Measurements from ENCODE around the gene CCDC13. TPM values are rescaled to one million over a fixed set of nuclear protein-coding genes. Genes with fewer than 3 reads are reported as not detected.
A peak's percentile ranks its signal among the peaks of the same experiment; 100 is the strongest.

The CCDC13 gene
- total RNA-seq, 1 experiment from 2014 or later: 0.34 TPM

GRCh38 chr3:42803414-42804105 lies 30.5 kb upstream of the CCDC13 start:
- Histone ChIP-seq H3K27me3 (no peaks in the 10 kb centered on the region), H3K27ac (peak overlapping the region; percentile 71), H3K4me3 (peak overlapping the region; percentile 78), H3K4me1 (peaks cover 6% of the 10 kb centered on the region), H3K36me3 (no peaks in the 10 kb centered on the region), H3K9me3 (replicated peaks) (no peaks in the 10 kb centered on the region)
- peak in 1 of 2 experiments; percentile 41 for DNase-seq

DNA sequence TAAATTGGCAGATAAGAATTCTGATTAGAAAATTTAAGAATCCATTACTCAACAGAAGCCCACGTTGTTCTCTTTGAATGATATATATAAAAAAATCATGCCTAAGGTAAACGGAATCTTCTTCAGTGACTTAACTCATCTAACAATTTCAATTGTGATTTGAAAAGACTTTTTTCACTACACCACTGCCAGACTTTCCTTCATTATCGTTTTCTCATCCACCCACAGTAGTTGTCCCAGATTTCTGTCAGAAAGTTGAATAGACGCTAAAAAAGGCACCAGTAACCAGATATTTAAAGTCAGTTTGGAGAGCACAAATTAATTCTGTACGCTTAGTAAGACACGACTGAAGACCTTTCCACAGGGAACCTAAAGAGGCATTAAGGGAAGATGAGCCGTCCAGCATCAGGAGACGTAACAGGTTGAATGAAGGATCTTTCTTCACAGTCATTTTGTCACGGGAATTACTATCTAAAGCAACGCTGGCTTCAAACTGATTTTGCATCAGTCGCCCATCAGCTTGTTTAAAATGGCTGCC lies 29.9 kb upstream of the CCDC13 start:
- no peaks in the 10 kb centered on the region for H3K36me3 ChIP-seq
- peak overlapping the region; percentile 71 for H3K27ac ChIP-seq
- peak overlapping the region; percentile 78 for H3K4me3 ChIP-seq
- peaks cover 6% of the 10 kb centered on the region for H3K4me1 ChIP-seq
- no peak for DNase-seq
- no peaks in the 10 kb centered on the region for H3K9me3 ChIP-seq (replicated peaks)
- no peaks in the 10 kb centered on the region for H3K27me3 ChIP-seq

DNA sequence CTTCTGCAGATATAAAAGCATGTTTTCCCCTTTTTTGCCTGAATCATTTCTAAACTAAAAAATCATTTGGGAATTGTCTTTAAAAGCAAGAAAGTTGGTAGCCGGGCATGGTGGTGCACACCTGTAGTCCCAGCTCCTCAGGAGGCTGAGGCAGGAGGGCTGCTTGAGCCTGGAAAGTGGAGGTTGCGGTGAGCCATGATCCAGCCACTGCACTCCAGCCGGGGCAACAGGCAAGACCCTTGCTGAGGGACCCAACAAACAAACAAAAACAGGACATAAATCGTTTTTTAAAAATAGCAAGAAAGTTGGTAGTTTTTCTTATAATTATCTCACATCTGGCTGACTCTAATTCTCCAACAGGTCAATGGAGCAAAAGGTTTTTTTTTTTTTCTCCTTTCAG lies 28.7 kb upstream of the CCDC13 start:
- no peak overlapping the region for H3K27ac ChIP-seq
- no peaks in the 10 kb centered on the region for H3K36me3 ChIP-seq
- peaks cover 6% of the 10 kb centered on the region for H3K4me1 ChIP-seq
- H3K27me3 ChIP-seq: no peaks in the 10 kb centered on the region
- no peak overlapping the region for H3K4me3 ChIP-seq
- no peaks in the 10 kb centered on the region for H3K9me3 ChIP-seq (replicated peaks)
- DNase-seq: no peak

DNA sequence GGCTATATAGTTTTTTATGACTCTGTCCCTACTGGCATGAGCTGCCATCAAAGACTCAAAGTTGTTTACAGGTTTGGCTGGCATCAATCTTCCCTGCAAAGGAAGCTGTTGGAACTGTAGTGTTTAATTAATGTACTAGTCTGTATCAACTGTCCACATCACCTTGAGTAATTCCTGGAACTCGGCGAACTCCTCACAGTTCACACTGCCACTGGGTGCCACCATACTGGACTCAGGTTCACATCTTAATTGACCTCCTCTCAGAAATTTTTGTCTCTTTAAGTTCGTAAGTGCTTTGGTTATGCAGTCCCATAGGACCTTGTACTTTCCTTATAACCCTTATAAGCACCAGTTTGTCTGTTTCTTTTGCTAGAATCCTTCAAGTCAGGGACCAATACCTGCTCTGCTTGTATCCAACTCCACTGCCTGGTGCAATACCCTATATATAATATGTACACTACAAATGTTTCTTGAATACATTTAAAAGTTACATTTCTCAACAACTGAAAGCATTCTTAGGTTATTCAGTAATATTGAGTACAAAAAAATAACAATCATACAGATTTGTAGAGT lies 28.1 kb upstream of the CCDC13 start:
- Histone ChIP-seq H3K36me3 (no peaks in the 10 kb centered on the region), H3K27ac (no peak overlapping the region), H3K27me3 (no peaks in the 10 kb centered on the region), H3K4me1 (peaks cover 6% of the 10 kb centered on the region), H3K4me3 (no peak overlapping the region), H3K9me3 (replicated peaks) (no peaks in the 10 kb centered on the region)
- DNase-seq: no peak

DNA sequence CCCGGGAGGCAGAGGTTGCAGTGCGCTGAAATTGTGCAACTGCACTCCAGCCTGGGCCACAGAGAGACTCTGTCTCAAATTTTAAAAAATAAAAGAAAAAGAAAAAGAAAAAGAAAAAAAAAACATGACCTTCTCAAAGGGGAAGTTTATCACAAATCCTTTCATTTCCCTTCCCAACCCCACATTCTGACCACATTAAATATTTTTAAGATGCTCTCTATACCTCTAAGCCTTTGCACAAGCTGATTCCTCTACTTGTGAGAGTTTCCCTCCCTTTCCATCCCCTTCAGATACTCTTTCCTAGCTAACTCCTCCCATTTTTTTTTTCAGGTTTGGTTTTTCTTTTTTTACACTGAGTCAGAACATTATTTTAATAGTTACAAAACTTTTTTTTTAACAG lies 27.2 kb upstream of the CCDC13 start:
- H3K27me3 ChIP-seq: no peaks in the 10 kb centered on the region
- no peaks in the 10 kb centered on the region for H3K9me3 ChIP-seq (replicated peaks)
- peaks cover 6% of the 10 kb centered on the region for H3K4me1 ChIP-seq
- no peak overlapping the region for H3K4me3 ChIP-seq
- no peak for DNase-seq
- no peak overlapping the region for H3K27ac ChIP-seq
- peaks cover 3% of the 10 kb centered on the region; the same call in 1 of the 2 replicates for H3K36me3 ChIP-seq

DNA sequence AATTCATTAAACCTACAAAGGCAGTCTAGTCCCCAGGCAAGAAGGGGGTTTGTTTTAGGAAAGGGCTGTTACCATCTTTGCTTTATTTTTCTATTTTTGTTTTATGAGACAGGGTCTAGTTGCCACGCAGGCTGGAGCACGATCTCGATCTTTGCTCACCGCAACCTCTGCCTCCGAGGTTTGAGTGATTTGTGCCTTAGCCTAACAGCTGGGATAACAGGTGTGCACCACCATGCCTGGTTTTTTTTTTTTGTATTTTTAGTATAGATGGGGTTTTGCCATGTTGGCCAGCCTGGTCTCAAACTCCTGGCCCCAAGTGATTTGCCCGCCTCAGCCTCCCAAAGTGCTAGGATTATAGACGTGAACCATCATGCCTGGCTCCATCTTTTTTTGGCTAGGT lies 26.3 kb upstream of the CCDC13 start:
- Histone ChIP-seq H3K36me3 (peaks cover 3% of the 10 kb centered on the region; the same call in 1 of the 2 replicates), H3K4me3 (no peak overlapping the region), H3K27ac (no peak overlapping the region), H3K4me1 (peaks cover 6% of the 10 kb centered on the region), H3K9me3 (replicated peaks) (no peaks in the 10 kb centered on the region), H3K27me3 (no peaks in the 10 kb centered on the region)
- DNase-seq: peak; percentile 41 to 68

- no peak overlapping the region for H3K27ac ChIP-seq
- H3K4me1 ChIP-seq: peaks cover 6% of the 10 kb centered on the region
- peaks cover 3% of the 10 kb centered on the region for H3K36me3 ChIP-seq
- H3K9me3 ChIP-seq (replicated peaks): no peaks in the 10 kb centered on the region
- no peaks in the 10 kb centered on the region for H3K27me3 ChIP-seq
- no peak overlapping the region for H3K4me3 ChIP-seq
- DNase-seq: no peak
Measured at GRCh38 chr3:42796332-42796885, 23.4 kb upstream of the CCDC13 start.

DNA sequence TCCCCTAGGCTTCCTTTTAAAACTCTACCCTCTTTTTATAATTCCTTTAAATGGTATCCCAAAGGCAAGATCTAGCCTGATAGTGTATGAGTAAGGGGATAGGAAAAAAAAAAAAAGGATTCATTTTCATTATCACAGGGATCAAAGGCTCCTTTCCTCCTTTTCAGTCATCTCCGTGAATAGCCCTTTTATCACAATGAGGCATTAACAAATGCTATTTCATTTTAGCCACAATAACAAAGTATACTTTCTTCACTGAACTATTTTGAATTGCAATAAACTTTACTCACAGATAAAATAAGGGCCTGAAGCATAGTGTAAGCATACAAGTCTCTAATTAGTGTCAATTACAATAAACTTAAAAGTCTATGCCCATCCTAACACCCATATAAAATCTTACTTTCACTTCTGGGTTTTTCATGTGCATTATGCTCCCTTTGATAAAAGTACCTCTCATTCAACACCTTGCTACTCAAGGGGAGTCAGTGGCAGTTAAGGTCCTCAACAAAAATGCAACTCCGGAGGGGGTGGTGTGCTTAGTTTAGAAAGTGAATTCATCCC lies 22.6 kb upstream of the CCDC13 start:
- H3K4me3 ChIP-seq: no peak overlapping the region
- DNase-seq: no peak
- H3K36me3 ChIP-seq: peaks cover 6% of the 10 kb centered on the region
- peaks cover 6% of the 10 kb centered on the region for H3K4me1 ChIP-seq
- H3K27ac ChIP-seq: no peak overlapping the region
- no peaks in the 10 kb centered on the region for H3K9me3 ChIP-seq (replicated peaks)
- no peaks in the 10 kb centered on the region for H3K27me3 ChIP-seq

DNA sequence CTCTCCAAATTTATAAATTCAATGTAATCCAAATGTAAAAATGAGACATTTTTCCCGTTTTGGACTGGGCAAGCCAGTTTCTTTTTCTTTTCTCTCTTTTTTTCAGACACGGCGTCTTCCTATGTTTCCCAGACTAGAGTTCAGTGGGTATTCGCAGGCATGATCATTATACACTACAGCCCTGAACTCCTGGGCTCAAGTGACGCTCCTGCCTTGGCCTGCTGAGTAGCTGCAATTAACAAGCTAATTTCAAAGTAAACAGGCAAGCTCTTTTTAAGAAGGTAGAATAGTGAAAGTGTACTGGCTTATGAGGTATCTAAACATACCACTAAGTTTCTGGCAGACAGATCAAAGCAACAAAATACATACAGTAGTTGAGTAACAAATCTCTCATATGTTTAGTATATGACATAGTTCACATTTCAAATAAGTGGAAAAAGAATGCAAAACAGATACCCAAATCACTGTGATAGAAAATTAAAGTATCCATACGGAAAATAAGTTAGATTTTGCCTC lies 17.7 kb upstream of the CCDC13 start:
- peaks cover 10% of the 10 kb centered on the region for H3K36me3 ChIP-seq
- H3K4me3 ChIP-seq: no peak overlapping the region
- DNase-seq: no peak
- no peak overlapping the region for H3K27ac ChIP-seq
- no peaks in the 10 kb centered on the region for H3K4me1 ChIP-seq
- H3K9me3 ChIP-seq (replicated peaks): no peaks in the 10 kb centered on the region
- no peaks in the 10 kb centered on the region for H3K27me3 ChIP-seq

DNA sequence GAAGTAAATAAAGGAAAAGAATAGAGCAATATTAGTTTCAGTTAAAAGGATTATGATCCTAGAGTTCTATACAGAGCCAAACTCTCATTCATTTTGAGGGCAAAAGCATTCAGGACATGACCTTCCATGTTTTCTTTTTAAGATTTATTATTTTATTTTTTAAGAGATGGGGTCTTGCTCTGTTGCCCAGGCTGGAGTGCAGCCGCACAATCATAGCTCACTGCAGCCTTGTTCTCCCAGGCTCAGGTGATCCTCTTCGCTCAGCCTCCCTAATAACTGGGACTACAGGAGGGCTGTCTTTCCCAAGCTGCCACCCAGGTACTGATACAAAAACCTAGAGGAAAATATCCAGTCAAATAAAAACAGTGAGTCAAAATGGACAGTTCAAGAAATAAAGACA lies 13.6 kb upstream of the CCDC13 start:
- DNase-seq: no peak
- Histone ChIP-seq H3K4me3 (no peak overlapping the region), H3K27me3 (no peaks in the 10 kb centered on the region), H3K36me3 (peaks cover 12% of the 10 kb centered on the region), H3K4me1 (no peaks in the 10 kb centered on the region), H3K27ac (no peak overlapping the region), H3K9me3 (replicated peaks) (no peaks in the 10 kb centered on the region)

- Histone ChIP-seq H3K4me1 (no peaks in the 10 kb centered on the region), H3K4me3 (no peak overlapping the region), H3K36me3 (peaks cover 12% of the 10 kb centered on the region), H3K27ac (no peak overlapping the region), H3K9me3 (replicated peaks) (no peaks in the 10 kb centered on the region), H3K27me3 (no peaks in the 10 kb centered on the region)
- DNase-seq: no peak
Measured at GRCh38 chr3:42786212-42786611, 13.2 kb upstream of the CCDC13 start.

- DNase-seq: peak; percentile 9 to 76
- Histone ChIP-seq H3K36me3 (peaks cover 5% of the 10 kb centered on the region; the same call in 1 of the 2 replicates), H3K27me3 (no peaks in the 10 kb centered on the region), H3K9me3 (replicated peaks) (no peaks in the 10 kb centered on the region), H3K4me3 (no peak overlapping the region), H3K27ac (no peak overlapping the region), H3K4me1 (no peaks in the 10 kb centered on the region)
Measured at GRCh38 chr3:42780892-42781700, 8.0 kb upstream of the CCDC13 start.

DNA sequence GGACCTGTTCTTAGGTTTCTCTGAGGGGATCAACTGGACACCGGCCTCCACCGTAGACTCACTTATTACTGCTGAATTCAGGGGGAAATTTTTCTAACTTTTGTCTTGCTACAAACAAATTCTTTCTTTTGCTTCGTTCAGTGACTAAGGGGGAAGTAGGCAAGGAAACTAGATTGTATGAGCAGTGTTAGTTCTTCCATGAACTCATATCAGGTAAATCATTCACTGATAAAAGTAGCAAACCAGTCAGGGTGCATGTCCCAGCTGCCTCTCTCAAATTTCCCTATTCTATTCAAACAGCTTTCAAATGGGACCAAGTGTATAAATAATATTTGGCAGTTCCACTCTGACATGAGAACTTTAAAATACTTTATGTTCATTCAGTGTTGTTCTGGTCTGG lies 7.3 kb upstream of the CCDC13 start:
- no peak overlapping the region for H3K4me3 ChIP-seq
- no peak overlapping the region for H3K27ac ChIP-seq
- H3K36me3 ChIP-seq: peaks cover 3% of the 10 kb centered on the region; the same call in 1 of the 2 replicates
- no peaks in the 10 kb centered on the region for H3K4me1 ChIP-seq
- H3K27me3 ChIP-seq: no peaks in the 10 kb centered on the region
- no peak for DNase-seq
- H3K9me3 ChIP-seq (replicated peaks): no peaks in the 10 kb centered on the region

GRCh38 chr3:42778644-42779043 lies 5.6 kb upstream of the CCDC13 start:
- no peak overlapping the region for H3K4me3 ChIP-seq
- no peak overlapping the region for H3K27ac ChIP-seq
- H3K9me3 ChIP-seq (replicated peaks): no peaks in the 10 kb centered on the region
- H3K27me3 ChIP-seq: no peaks in the 10 kb centered on the region
- H3K4me1 ChIP-seq: no peaks in the 10 kb centered on the region
- no peak for DNase-seq
- H3K36me3 ChIP-seq: no peaks in the 10 kb centered on the region; the same call in 1 of the 2 replicates
